Stromal cell of bone marrow (primary cell): ENCODE measurements around the gene CIDEA.
A peak's percentile ranks its signal among the peaks of the same experiment; 100 is the strongest.
"Not testable (repeated sequence)": the region's sequence is repeated elsewhere in the genome, so short reads cannot be mapped to it uniquely, and the experiment has no call there.

Experiments
- DNase-seq: peaks from one replicate; pipeline ENCODE4 v3.0.0-alpha.2; 2012; ENCODE audit warnings: low read depth

CIDEA gene

GRCh38 chr18:12239431-12239830 is 14.7 kb upstream of the CIDEA start:
- no peak for DNase-seq

GRCh38 chr18:12242658-12243260 is 11.4 kb upstream of the CIDEA start:
- no peak for DNase-seq

- DNase-seq: not testable (repeated sequence)
These were observed 10.9 kb upstream of the CIDEA start for GRCh38 chr18:12243272-12243671.

GRCh38 chr18:12245793-12246135 is 8.4 kb upstream of the CIDEA start:
- DNase-seq: no peak

GRCh38 chr18:12246849-12247808 is 7.0 kb upstream of the CIDEA start:
- no peak for DNase-seq

- no peak for DNase-seq
These were observed 6.2 kb upstream of the CIDEA start for GRCh38 chr18:12247946-12248345.

- no peak for DNase-seq
These were observed 5.0 kb upstream of the CIDEA start for GRCh38 chr18:12248926-12249720.

- DNase-seq: no peak
These were observed 2.9 kb upstream of the CIDEA start for GRCh38 chr18:12251311-12251710.

GRCh38 chr18:12252061-12252460 is 2.1 kb upstream of the CIDEA start:
- no peak for DNase-seq

- DNase-seq: no peak
These were observed 1.1 kb upstream of the CIDEA start for GRCh38 chr18:12253027-12253426.

GRCh38 chr18:12253663-12254135 is 462 bp upstream of the CIDEA start:
- DNase-seq: no peak

- DNase-seq: no peak
These were observed 805 bp downstream of the CIDEA start for GRCh38 chr18:12254820-12255511.

GRCh38 chr18:12255626-12256026 is 1.5 kb downstream of the CIDEA start:
- no peak for DNase-seq

- DNase-seq: no peak
These were observed 2.8 kb downstream of the CIDEA start for GRCh38 chr18:12256951-12257350.

GRCh38 chr18:12257996-12258718 is 4.0 kb downstream of the CIDEA start:
- no peak for DNase-seq

GRCh38 chr18:12258719-12259705 is 4.9 kb downstream of the CIDEA start:
- no peak for DNase-seq

GRCh38 chr18:12262748-12263147 is 8.6 kb downstream of the CIDEA start:
- DNase-seq: no peak

- no peak for DNase-seq
These were observed 10.7 kb downstream of the CIDEA start for GRCh38 chr18:12264864-12265263.

- peak; percentile 67 for DNase-seq
These were observed 17.4 kb downstream of the CIDEA start for GRCh38 chr18:12271376-12272235.
